Prostate gland (tissue), 2 donors: ENCODE results near the gene OR51B4. TPM values are rescaled to one million over a fixed set of nuclear protein-coding genes. Genes with fewer than 3 reads are reported as not detected.
"Not testable (repeated sequence)": the region's sequence is repeated elsewhere in the genome, so short reads cannot be mapped to it uniquely, and the experiment has no call there.

Experiments
- DNase-seq: peaks from one replicate; pipeline ENCODE4 v3.0.0-alpha.2; 2019; ENCODE audit warnings: low spot score
- H3K27ac ChIP-seq, 2 donors: fragments of 200-600 bp; sonication (generic); 2 replicates each; pipeline ENCODE4 v1.5.1; 2017 to 2019
- H3K27me3 ChIP-seq: fragments of 200-600 bp; sonication (generic); replicated peaks from 2 replicates; pipeline ENCODE4 v1.5.1; 2019; ENCODE audit not compliant: insufficient read depth
- H3K36me3 ChIP-seq, 2 donors: fragments of 200-600 bp; sonication (generic); 1 replicate in 1 of 2; 2 replicates in 1 of 2; pipeline versions ENCODE4 v1.5.1 to v1.8.1; 2017 to 2019
- H3K4me1 ChIP-seq: fragments of 200-600 bp; sonication (generic); replicated peaks from 2 replicates; pipeline ENCODE4 v1.5.1; 2019
- H3K4me3 ChIP-seq, 2 donors: fragments of 200-600 bp; sonication (generic); 2 replicates each; pipeline ENCODE4 v1.5.1; 2017 to 2019
- H3K9me3 ChIP-seq: fragments of 200-600 bp; sonication (generic); 2 replicates; pipeline ENCODE4 v1.5.1; 2017
- CTCF ChIP-seq, 4 experiments: fragments of 200-600 bp in 2 of 4; fragments of 450-650 bp in 2 of 4; sonication (generic) in 2 of 4; IDR thresholded peaks; 1 replicate in 3 of 4; 2 replicates in 1 of 4; pipeline ENCODE4 v1.5.1; 2016 to 2019; ENCODE audit warnings: antibody characterized with exemption in 4 of 4, mild to moderate bottlenecking in 2 of 4, moderate library complexity in 2 of 4
- POLR2A ChIP-seq: fragments of 450-650 bp; IDR thresholded peaks from one replicate; pipeline ENCODE4 v1.6.1; 2016; ENCODE audit warnings: antibody characterized with exemption, mild to moderate bottlenecking
- POLR2AphosphoS5 ChIP-seq: sonication (generic); formaldehyde crosslinking; IDR thresholded peaks from one replicate; pipeline ENCODE4 v1.6.1; 2017; ENCODE audit warnings: antibody characterized with exemption
- WGBS: methylation state at CpG from one replicate; pipeline ENCODE4 v1.1.5; 2018; 5-methylcytosine and 5-hydroxymethylcytosine counted together
- intact Hi-C: fragments of 100-400 bp; cut with DNase I; formaldehyde crosslinking; loops from one replicate; pipeline ENCODE4 v1.14.2; 2022
- total RNA-seq, 2 donors: library from RNA; depleted of rRNA; stranded (reverse); fragments of >200 nt; gene quantifications; one replicate each; pipeline ENCODE4 v1.1.0, GENCODE V29; 2016

Gene OR51B4
- total RNA-seq, 2 donors from 2014 or later: not detected

- WGBS: 93% methylated on average over 1 of the region's 1 CpG
- Histone ChIP-seq H3K4me1 (no peaks in the 10 kb centered on the region), H3K9me3 (no peaks in the 10 kb centered on the region), H3K27ac (no peak overlapping the region), H3K4me3 (no peak overlapping the region), H3K27me3 (no peaks in the 10 kb centered on the region), H3K36me3 (no peaks in the 10 kb centered on the region)
- intact Hi-C loops: no loop called here
- TF ChIP-seq CTCF (IDR thresholded peaks at IDR 0.05): no peak
- DNase-seq: no peak
Observed at GRCh38 chr11:5304046-5304445, 2.3 kb upstream of the OR51B4 start.

- TF ChIP-seq POLR2A (no peak), POLR2AphosphoS5 (no peak), CTCF (IDR thresholded peaks at IDR 0.05) (no peak)
Observed at GRCh38 chr11:5303626-5304025, 1.9 kb upstream of the OR51B4 start.

GRCh38 chr11:5300251-5300650, 1.5 kb downstream of the OR51B4 start:
- Histone ChIP-seq H3K27ac (no peak overlapping the region), H3K27me3 (no peaks in the 10 kb centered on the region), H3K4me1 (no peaks in the 10 kb centered on the region), H3K9me3 (no peaks in the 10 kb centered on the region), H3K4me3 (no peak overlapping the region), H3K36me3 (no peaks in the 10 kb centered on the region)
- DNase-seq: no peak
- WGBS: 59% methylated on average over 3 of the region's 3 CpGs
- TF ChIP-seq POLR2AphosphoS5 (no peak), POLR2A (no peak), CTCF (IDR thresholded peaks at IDR 0.05) (no peak)
- intact Hi-C loops: no loop called here

More at GRCh38 chr11:5303626-5304025, 1.9 kb upstream of the OR51B4 start:
- Histone ChIP-seq H3K4me1 (no peaks in the 10 kb centered on the region), H3K27me3 (no peaks in the 10 kb centered on the region), H3K9me3 (no peaks in the 10 kb centered on the region), H3K27ac (no peak overlapping the region), H3K36me3 (no peaks in the 10 kb centered on the region), H3K4me3 (no peak overlapping the region)
- 86% methylated on average over 5 of the region's 5 CpGs for WGBS
- DNase-seq: no peak
- intact Hi-C loops: no loop called here

- 90% methylated on average over 1 of the region's 1 CpG for WGBS
- H3K9me3 ChIP-seq: no peaks in the 10 kb centered on the region
- H3K4me3 ChIP-seq: no peak overlapping the region
- no peak for DNase-seq
- no peak for TF ChIP-seq POLR2AphosphoS5
- TF ChIP-seq CTCF (IDR thresholded peaks at IDR 0.05): no peak
- no peak for TF ChIP-seq POLR2A
- no peaks in the 10 kb centered on the region for H3K4me1 ChIP-seq
- intact Hi-C loops: no loop called here
- H3K27me3 ChIP-seq: no peaks in the 10 kb centered on the region
- no peak overlapping the region for H3K27ac ChIP-seq
- no peaks in the 10 kb centered on the region for H3K36me3 ChIP-seq
Observed at GRCh38 chr11:5298451-5298850, 3.3 kb downstream of the OR51B4 start.

- H3K27me3 ChIP-seq: no peaks in the 10 kb centered on the region
- H3K4me3 ChIP-seq: no peak overlapping the region
- H3K36me3 ChIP-seq: no peaks in the 10 kb centered on the region
- no peak overlapping the region for H3K27ac ChIP-seq
- intact Hi-C loops: no loop called here
- no peak for DNase-seq
- WGBS: 68% methylated on average over 4 of the region's 4 CpGs
- no peaks in the 10 kb centered on the region for H3K9me3 ChIP-seq
- no peaks in the 10 kb centered on the region for H3K4me1 ChIP-seq
- TF ChIP-seq POLR2A (no peak), CTCF (IDR thresholded peaks at IDR 0.05) (no peak), POLR2AphosphoS5 (no peak)
Observed at GRCh38 chr11:5297721-5298323, 3.9 kb downstream of the OR51B4 start.

GRCh38 chr11:5294342-5294995, 7.3 kb downstream of the OR51B4 start:
- H3K4me1 ChIP-seq, H3K27ac ChIP-seq, DNase-seq, intact Hi-C loops, H3K36me3 ChIP-seq, H3K4me3 ChIP-seq, H3K27me3 ChIP-seq, H3K9me3 ChIP-seq: not testable (repeated sequence)
- WGBS: 95% methylated on average over 35 of the region's 41 CpGs
